Activated CD8-positive, alpha-beta T cell treated with anti-CD3 and anti-CD28 coated beads, Interleukin-2, amount 10 ng/mL, durations not matched to agents 7 days and 5 days (primary cell): ENCODE results near the gene ETNK2. TPM values are rescaled to one million over a fixed set of nuclear protein-coding genes. Genes with fewer than 3 reads are reported as not detected.

ENCODE experiments used
- ATAC-seq: fragments of 150-1000 bp; cut with Tn5 transposase; one replicate; pipeline ENCODE4 v1.10.0; 2021; ENCODE audit warnings: moderate library complexity
- CTCF ChIA-PET: fragments of 350-600 bp; sonication (Branson Sonifier 250); formaldehyde crosslinking; loops from one replicate; lab custom pipeline; 2021; ENCODE audit warnings: antibody characterized with exemption; lab: Charles Lee
- POLR2A ChIA-PET: fragments of 350-600 bp; sonication (Branson Sonifier 250); formaldehyde crosslinking; loops from one replicate; lab custom pipeline; 2021; ENCODE audit warnings: antibody characterized with exemption; lab: Charles Lee
- DNase-seq: peaks from one replicate; pipeline ENCODE4 v3.0.0-alpha.2; 2020
- H3K27ac Mint-ChIP-seq: one replicate; pipeline ENCODE4 v1.8.0; 2021; ENCODE audit warnings: mild to moderate bottlenecking, mixed read lengths
- H3K27me3 Mint-ChIP-seq: one replicate; pipeline ENCODE4 v1.8.0; 2021; ENCODE audit warnings: low read depth, mixed read lengths
- H3K36me3 Mint-ChIP-seq: one replicate; pipeline ENCODE4 v1.8.0; 2021; ENCODE audit warnings: low read depth, mixed read lengths
- H3K4me1 Mint-ChIP-seq: one replicate; pipeline ENCODE4 v1.8.0; 2021; ENCODE audit warnings: low read depth, mixed read lengths
- H3K4me3 Mint-ChIP-seq: one replicate; pipeline ENCODE4 v1.8.0; 2021; ENCODE audit warnings: mild to moderate bottlenecking, mixed read lengths
- H3K9me3 Mint-ChIP-seq: one replicate; pipeline ENCODE4 v1.8.0; 2022; ENCODE audit warnings: mixed read lengths; ENCODE audit not compliant: insufficient read depth
- total RNA-seq, 2 experiments: library from RNA; stranded (reverse); gene quantifications; one replicate each; pipeline ENCODE4 v1.2.3, GENCODE V29; 2021

ETNK2 gene
- total RNA-seq, 2 experiments from 2014 or later, result 0.11 TPM; not detected in 1

DNA sequence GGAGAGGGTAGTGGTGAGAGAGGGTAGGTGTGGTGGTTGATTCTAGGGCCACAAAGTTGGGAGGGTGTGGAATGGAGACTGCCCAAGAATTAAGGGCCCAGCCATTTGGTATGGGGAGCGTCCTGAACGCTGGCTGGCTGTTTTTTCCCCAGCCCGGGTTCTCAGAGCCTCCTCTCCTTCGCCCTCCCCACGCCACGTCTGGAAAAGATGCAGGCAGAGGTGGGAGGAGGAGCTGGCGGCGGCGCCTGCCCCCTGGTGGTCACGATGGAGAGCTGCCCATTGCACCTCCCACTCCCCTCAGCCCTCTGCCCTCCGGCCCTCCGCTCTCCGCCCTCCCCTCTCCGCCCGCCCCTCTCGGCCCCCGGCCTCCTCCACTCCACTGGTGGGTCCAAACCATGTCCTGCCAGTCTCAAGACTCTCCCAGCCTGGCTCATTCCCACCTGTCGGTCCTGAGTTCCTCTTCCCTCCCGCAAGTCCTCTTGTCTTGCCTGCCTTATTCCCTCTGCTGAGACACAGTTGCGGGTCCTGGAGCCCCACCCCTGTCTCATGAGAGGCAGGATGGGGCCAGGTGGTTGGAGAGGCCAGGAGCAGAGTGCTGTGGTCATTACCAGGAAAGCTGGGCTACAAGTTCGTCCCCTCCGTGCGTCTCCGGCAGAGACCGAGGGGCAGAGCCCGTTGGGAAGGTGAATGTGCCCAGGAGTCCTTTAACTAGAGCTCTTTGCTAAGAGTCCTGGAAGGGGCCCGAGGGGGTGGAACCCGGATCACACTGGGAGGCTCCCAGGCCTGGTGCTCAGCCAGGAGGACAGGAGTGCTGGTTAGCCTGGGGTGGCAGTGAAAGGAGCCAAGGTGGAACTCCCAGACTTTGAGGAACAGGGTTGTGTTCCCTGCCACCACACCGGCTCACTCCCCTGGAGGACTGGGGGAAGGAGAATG is 22.6 kb downstream of the ETNK2 start:
- no peaks in the 10 kb centered on the region for H3K27me3 Mint-ChIP-seq
- peaks cover 6% of the 10 kb centered on the region for H3K4me1 Mint-ChIP-seq
- peak; percentile 91 for ATAC-seq
- H3K9me3 Mint-ChIP-seq, result no peaks in the 10 kb centered on the region
- POLR2A ChIA-PET, result interaction anchor here (1.4 kb wide), 1 partner anchor 259 kb away, joined by 3 read pairs; no protein-coding TSS in a partner anchor
- CTCF ChIA-PET, result interaction anchor here (0.6 to 4.8 kb wide), 44 partner anchors 8 to 1132 kb away, joined by 3 to 103 read pairs (median 4); partner anchors contain the start of genes ETNK2 and SNRPE
- H3K4me3 Mint-ChIP-seq, result no peak overlapping the region
- DNase-seq, result peak; percentile 68
- H3K36me3 Mint-ChIP-seq, result no peaks in the 10 kb centered on the region
- no peak overlapping the region for H3K27ac Mint-ChIP-seq

DNA sequence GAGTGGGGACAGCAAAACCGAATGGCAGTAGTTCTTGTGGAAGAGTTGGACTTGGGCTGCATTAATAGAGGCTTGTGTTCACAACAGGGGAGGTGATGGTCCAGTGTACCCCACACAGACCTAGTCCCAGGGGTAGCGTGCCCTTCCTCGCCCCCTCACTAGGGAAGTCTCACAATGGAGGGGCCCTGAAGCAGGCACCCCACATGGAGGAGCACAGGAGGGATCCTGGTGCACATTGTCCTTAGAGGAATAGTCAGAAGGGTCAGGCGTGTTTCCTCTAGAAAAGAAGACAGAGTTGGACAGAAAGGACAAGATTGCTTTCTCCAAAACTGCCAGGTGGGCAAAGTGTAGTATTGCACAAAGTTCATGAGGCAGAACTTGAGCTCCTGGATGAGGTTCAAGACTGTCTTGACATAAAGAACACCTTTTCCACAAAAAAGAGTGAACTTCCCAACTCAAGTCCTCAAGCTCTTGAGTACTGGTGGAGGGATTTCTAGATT is 23.3 kb downstream of the ETNK2 start:
- ATAC-seq, result peak; percentile 12
- CTCF ChIA-PET, result interaction anchor here (0.6 to 4.8 kb wide), 43 partner anchors 9 to 1132 kb away, joined by 3 to 103 read pairs (median 4); partner anchors contain the start of genes ETNK2 and SNRPE
- H3K4me1 Mint-ChIP-seq, result peaks cover 6% of the 10 kb centered on the region
- H3K36me3 Mint-ChIP-seq, result no peaks in the 10 kb centered on the region
- no peaks in the 10 kb centered on the region for H3K9me3 Mint-ChIP-seq
- no peaks in the 10 kb centered on the region for H3K27me3 Mint-ChIP-seq
- H3K27ac Mint-ChIP-seq, result no peak overlapping the region
- H3K4me3 Mint-ChIP-seq, result no peak overlapping the region
- POLR2A ChIA-PET, result interaction anchor here (1.4 kb wide), 1 partner anchor 259 kb away, joined by 3 read pairs; no protein-coding TSS in a partner anchor
- DNase-seq, result no peak

DNA sequence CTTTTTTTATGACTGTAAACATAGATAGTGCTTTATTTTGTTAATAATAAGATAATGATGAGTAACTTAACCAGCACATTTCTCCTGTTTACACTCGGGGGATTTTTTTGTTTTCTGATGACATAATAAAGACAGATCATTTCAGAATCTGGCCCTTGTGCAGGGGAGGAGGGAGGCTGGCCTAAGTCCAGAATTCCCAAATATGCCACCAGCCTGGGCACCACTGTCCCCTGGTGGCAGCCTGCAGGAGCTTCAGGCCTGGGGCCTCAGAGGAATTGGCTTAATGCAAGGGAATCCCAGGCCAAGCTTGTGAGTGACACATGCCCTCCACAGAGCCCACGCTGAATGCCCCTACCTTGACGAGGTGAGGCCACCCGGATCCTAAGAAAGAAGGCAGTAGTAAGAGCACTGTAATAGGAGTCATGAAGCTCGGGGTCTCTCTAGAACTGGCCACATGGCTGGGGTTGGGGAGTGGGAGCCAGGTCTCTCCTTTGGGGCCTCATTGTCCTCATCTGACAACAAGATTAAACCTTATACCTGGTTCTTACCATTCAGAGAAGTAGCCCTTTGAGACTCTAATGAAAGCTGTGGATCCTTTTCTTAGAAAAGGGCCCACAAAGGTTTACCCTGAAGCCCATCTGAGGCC is 24.1 kb downstream of the ETNK2 start:
- ChIA-PET POLR2A (no interaction called here), CTCF (interaction anchor here (0.8 to 4.8 kb wide), 14 partner anchors 10 to 271 kb away, joined by 3 to 103 read pairs (median 8); partner anchors contain the start of gene SNRPE)
- H3K27ac Mint-ChIP-seq, result no peak overlapping the region
- no peak overlapping the region for H3K4me3 Mint-ChIP-seq
- no peak for DNase-seq
- no peak for ATAC-seq
- H3K36me3 Mint-ChIP-seq, result no peaks in the 10 kb centered on the region
- no peaks in the 10 kb centered on the region for H3K9me3 Mint-ChIP-seq
- H3K27me3 Mint-ChIP-seq, result no peaks in the 10 kb centered on the region
- peaks cover 6% of the 10 kb centered on the region for H3K4me1 Mint-ChIP-seq

DNA sequence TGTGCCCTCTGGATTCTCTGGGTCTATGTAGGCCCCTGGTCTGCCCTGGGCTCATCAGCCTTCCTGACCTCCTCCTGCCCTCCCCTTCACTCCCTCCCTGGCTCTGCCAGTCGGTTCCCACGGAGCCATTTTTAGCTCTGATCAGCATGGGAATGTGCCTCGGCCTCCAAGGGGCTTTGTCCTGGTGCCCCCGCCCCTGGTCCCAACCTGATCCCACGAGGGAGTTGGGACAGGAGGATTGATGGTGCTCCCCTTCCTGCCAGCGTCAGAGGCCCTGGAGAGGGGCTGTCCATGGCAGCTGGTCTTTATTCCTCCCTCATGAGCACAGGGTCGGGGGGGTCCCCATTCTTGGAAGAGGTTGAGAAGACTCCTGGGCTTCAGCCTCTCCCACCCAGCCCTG is 24.9 kb downstream of the ETNK2 start:
- ATAC-seq (no peak), DNase-seq (no peak)
- ChIA-PET POLR2A (no interaction called here), CTCF (interaction anchor here (0.8 to 4.8 kb wide), 5 partner anchors 10 to 267 kb away, joined by 4 to 103 read pairs (median 13); partner anchors contain the start of gene SNRPE)
- Mint-ChIP-seq H3K9me3 (no peaks in the 10 kb centered on the region), H3K27ac (no peak overlapping the region), H3K36me3 (no peaks in the 10 kb centered on the region), H3K4me3 (no peak overlapping the region), H3K4me1 (peaks cover 6% of the 10 kb centered on the region), H3K27me3 (no peaks in the 10 kb centered on the region)

DNA sequence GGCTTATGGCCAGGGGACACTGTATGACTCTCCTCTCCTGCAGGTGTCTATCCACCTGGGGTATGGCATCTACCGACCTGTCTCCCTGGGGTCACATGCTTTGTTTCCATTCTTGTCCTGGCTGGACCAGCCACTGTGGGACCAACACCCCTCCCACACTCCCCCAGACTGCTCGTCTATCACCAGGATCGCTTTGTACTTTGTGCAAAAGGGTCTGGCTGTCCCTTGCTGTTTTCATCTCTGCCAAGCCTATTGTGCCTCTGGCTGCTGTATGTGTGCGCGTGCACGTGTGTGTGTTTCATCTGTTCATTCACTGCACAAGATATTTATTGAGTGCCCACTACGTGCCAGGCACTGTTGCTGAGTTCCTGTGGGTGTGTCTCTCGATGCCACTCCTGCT is 25.5 kb downstream of the ETNK2 start:
- CTCF ChIA-PET, result interaction anchor here (4.8 kb wide), 1 partner anchor 267 kb away, joined by 71 read pairs; the partner anchor contains the start of gene SNRPE
- Mint-ChIP-seq H3K27ac (no peak overlapping the region), H3K9me3 (no peaks in the 10 kb centered on the region), H3K27me3 (no peaks in the 10 kb centered on the region), H3K4me3 (no peak overlapping the region), H3K36me3 (no peaks in the 10 kb centered on the region), H3K4me1 (peaks cover 6% of the 10 kb centered on the region)
- ATAC-seq, result no peak
- POLR2A ChIA-PET, result no interaction called here
- no peak for DNase-seq

GRCh38 chr1:204125759-204126351 is 26.0 kb downstream of the ETNK2 start:
- no peak overlapping the region for H3K27ac Mint-ChIP-seq
- H3K4me1 Mint-ChIP-seq, result peaks cover 6% of the 10 kb centered on the region

GRCh38 chr1:204124639-204125038 is 27.2 kb downstream of the ETNK2 start:
- Mint-ChIP-seq H3K9me3 (no peaks in the 10 kb centered on the region), H3K27ac (no peak overlapping the region), H3K36me3 (no peaks in the 10 kb centered on the region), H3K27me3 (no peaks in the 10 kb centered on the region), H3K4me3 (no peak overlapping the region), H3K4me1 (peaks cover 6% of the 10 kb centered on the region)
- DNase-seq, result no peak
- CTCF ChIA-PET, result interaction anchor here (1.0 kb wide), 1 partner anchor 239 kb away, joined by 3 read pairs; no protein-coding TSS in a partner anchor
- ATAC-seq, result no peak
- POLR2A ChIA-PET, result no interaction called here

More at GRCh38 chr1:204125759-204126351, 26.0 kb downstream of the ETNK2 start:
- CTCF ChIA-PET, result interaction anchor here (1.0 kb wide), 1 partner anchor 238 kb away, joined by 3 read pairs; no protein-coding TSS in a partner anchor
- H3K27me3 Mint-ChIP-seq, result no peaks in the 10 kb centered on the region
- no peaks in the 10 kb centered on the region for H3K36me3 Mint-ChIP-seq
- ATAC-seq (no peak), DNase-seq (no peak)
- H3K4me3 Mint-ChIP-seq, result no peak overlapping the region
- POLR2A ChIA-PET, result no interaction called here
- H3K9me3 Mint-ChIP-seq, result no peaks in the 10 kb centered on the region

DNA sequence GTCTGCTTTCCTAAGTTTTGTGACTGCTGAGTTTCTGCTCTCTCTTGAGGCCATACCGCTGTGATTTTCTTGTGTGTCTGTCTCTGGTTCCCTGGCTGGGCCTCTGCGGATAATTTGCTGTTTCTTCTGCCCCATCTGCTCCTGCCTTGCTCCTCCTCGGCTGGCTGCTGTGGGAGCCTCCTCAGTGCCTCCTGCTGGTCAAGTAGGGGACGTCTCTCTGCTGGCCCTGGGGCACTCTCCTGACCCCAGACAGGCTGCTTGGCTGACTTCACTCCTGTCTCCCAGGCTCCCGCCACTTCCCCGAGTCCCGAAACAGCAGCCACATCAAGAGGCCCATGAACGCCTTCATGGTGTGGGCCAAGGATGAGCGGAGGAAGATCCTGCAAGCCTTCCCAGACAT is 28.5 kb downstream of the ETNK2 start:
- ChIA-PET CTCF (no interaction called here), POLR2A (no interaction called here)
- H3K27ac Mint-ChIP-seq, result no peak overlapping the region
- no peaks in the 10 kb centered on the region for H3K9me3 Mint-ChIP-seq
- H3K4me1 Mint-ChIP-seq, result no peaks in the 10 kb centered on the region
- peak; percentile 28 for DNase-seq
- no peaks in the 10 kb centered on the region for H3K36me3 Mint-ChIP-seq
- no peaks in the 10 kb centered on the region for H3K27me3 Mint-ChIP-seq
- H3K4me3 Mint-ChIP-seq, result no peak overlapping the region
- no peak for ATAC-seq

DNA sequence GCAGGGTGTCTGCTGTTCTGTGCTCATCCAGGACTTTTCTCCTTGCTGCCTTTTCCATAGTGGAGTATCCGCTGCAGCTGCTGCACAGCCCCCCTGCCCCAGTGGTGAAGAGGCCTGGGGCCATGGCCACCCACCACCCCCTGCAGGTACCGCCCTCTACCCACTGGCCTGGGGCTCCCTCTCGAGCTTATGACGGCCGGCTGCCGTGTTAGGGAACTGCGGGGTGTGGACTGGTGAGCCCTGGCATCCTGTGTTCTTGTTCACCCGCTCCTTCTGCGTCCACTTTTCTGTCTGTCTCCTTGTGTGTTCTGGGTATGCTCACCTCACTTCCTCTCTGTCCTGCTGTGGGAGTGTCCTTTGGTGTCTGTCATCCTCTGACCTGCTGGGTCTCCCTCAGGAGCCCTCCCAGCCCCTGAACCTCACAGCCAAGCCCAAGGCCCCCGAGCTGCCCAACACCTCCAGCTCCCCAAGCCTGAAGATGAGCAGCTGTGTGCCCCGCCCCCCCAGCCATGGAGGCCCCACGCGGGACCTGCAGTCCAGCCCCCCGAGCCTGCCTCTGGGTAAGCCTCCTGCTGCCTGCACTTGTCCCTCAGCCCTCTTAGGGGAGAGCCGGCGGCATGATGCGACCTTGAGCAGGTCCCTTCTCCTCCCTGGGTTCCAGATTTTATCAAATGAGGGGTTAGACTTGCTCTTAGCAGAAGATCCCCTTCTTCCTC is 29.8 kb downstream of the ETNK2 start:
- Mint-ChIP-seq H3K36me3 (no peaks in the 10 kb centered on the region), H3K9me3 (no peaks in the 10 kb centered on the region), H3K27me3 (no peaks in the 10 kb centered on the region), H3K4me3 (no peak overlapping the region), H3K4me1 (no peaks in the 10 kb centered on the region), H3K27ac (no peak overlapping the region)
- DNase-seq, result no peak
- CTCF ChIA-PET, result no interaction called here
- ATAC-seq, result no peak
- POLR2A ChIA-PET, result no interaction called here

GRCh38 chr1:204116539-204116938 is 35.3 kb downstream of the ETNK2 start:
- no peaks in the 10 kb centered on the region for H3K9me3 Mint-ChIP-seq

GRCh38 chr1:204115116-204115515 is 36.7 kb downstream of the ETNK2 start:
- H3K27ac Mint-ChIP-seq, result no peak overlapping the region
- H3K4me3 Mint-ChIP-seq, result no peak overlapping the region
- POLR2A ChIA-PET, result no interaction called here
- H3K27me3 Mint-ChIP-seq, result no peaks in the 10 kb centered on the region
- DNase-seq (no peak), ATAC-seq (no peak)
- H3K4me1 Mint-ChIP-seq, result no peaks in the 10 kb centered on the region
- H3K36me3 Mint-ChIP-seq, result no peaks in the 10 kb centered on the region
- no peaks in the 10 kb centered on the region for H3K9me3 Mint-ChIP-seq
- CTCF ChIA-PET, result no interaction called here

More at GRCh38 chr1:204116539-204116938, 35.3 kb downstream of the ETNK2 start:
- no peak for DNase-seq
- no peaks in the 10 kb centered on the region for H3K27me3 Mint-ChIP-seq
- no peak overlapping the region for H3K27ac Mint-ChIP-seq
- ChIA-PET CTCF (interaction anchor here (1.8 kb wide), 1 partner anchor 12 kb away, joined by 8 read pairs; no protein-coding TSS in a partner anchor), POLR2A (no interaction called here)
- no peak overlapping the region for H3K4me3 Mint-ChIP-seq
- no peaks in the 10 kb centered on the region for H3K4me1 Mint-ChIP-seq
- no peaks in the 10 kb centered on the region for H3K36me3 Mint-ChIP-seq
- ATAC-seq, result no peak
